Neural cell (in vitro differentiated cells): ENCODE measurements around the gene SLC24A1. TPM values are rescaled to one million over a fixed set of nuclear protein-coding genes. Genes with fewer than 3 reads are reported as not detected.

Source experiments
- H2AFZ ChIP-seq: fragments of 200-600, 300-800 bp; sonication (generic), shearing (Covaris generic); 2 replicates; pipeline ENCODE4 v1.6.0; 2014; ENCODE audit warnings: low read depth, mild to moderate bottlenecking, antibody characterized with exemption, low read length, moderate library complexity
- H3F3A ChIP-seq: fragments of 200-600 bp; shearing (Covaris generic); 2 replicates; pipeline ENCODE4 v1.6.1; 2016; ENCODE audit warnings: mild to moderate bottlenecking, moderate library complexity, mixed read lengths, antibody characterized with exemption, low read length; ENCODE audit not compliant: insufficient read depth, poor library complexity, severe bottlenecking
- H3K27ac ChIP-seq: fragments of 200-600, 300-800 bp; sonication (generic), shearing (Covaris generic); 2 replicates; pipeline ENCODE4 v1.5.1; 2014; ENCODE audit warnings: mild to moderate bottlenecking, low read length, moderate library complexity
- H3K27me3 ChIP-seq: fragments of 300-800, 200-600 bp; sonication (generic), shearing (Covaris generic); 2 replicates; pipeline ENCODE4 v1.6.0; 2014; ENCODE audit warnings: mild to moderate bottlenecking, low read depth, low read length, moderate library complexity; ENCODE audit not compliant: insufficient read depth
- H3K36me3 ChIP-seq: fragments of 300-800, 200-600 bp; sonication (generic), shearing (Covaris generic); 2 replicates; pipeline ENCODE4 v1.5.1; 2014; ENCODE audit warnings: mild to moderate bottlenecking, antibody characterized with exemption, low read length, moderate library complexity; ENCODE audit not compliant: insufficient read depth
- H3K4me2 ChIP-seq: fragments of 300-800, 200-600 bp; sonication (generic), shearing (Covaris generic); 2 replicates; pipeline ENCODE4 v1.6.0; 2014; ENCODE audit warnings: mild to moderate bottlenecking, low read length
- H3K4me3 ChIP-seq: fragments of 300-800, 200-600 bp; sonication (generic), shearing (Covaris generic); 2 replicates; pipeline ENCODE4 v1.5.1; 2014; ENCODE audit warnings: mild to moderate bottlenecking, low read length, moderate library complexity
- H3K79me2 ChIP-seq: fragments of 200-600 bp; shearing (Covaris generic); replicated peaks from 2 replicates; pipeline ENCODE4 v1.6.0; 2014; ENCODE audit warnings: mild to moderate bottlenecking, low read length, moderate library complexity; ENCODE audit not compliant: insufficient read depth
- H3K9ac ChIP-seq: fragments of 300-800, 200-600 bp; sonication (generic), shearing (Covaris generic); 2 replicates; pipeline ENCODE4 v1.6.1; 2016; ENCODE audit warnings: mild to moderate bottlenecking, low read length, mixed read lengths
- H3K9me2 ChIP-seq: fragments of 200-600 bp; shearing (Covaris generic); 2 replicates; pipeline ENCODE4 v1.6.1; 2016; ENCODE audit warnings: mild to moderate bottlenecking, low read length, mixed read lengths; ENCODE audit not compliant: insufficient read depth
- H3K9me3 ChIP-seq: fragments of 200-600, 300-800 bp; sonication (generic), shearing (Covaris generic); 2 replicates; pipeline ENCODE4 v1.6.1; 2016; ENCODE audit warnings: mild to moderate bottlenecking, mixed run types, low read length, moderate library complexity, mixed read lengths
- H4K20me1 ChIP-seq: fragments of 200-600 bp; shearing (Covaris generic); 2 replicates; pipeline ENCODE4 v1.6.1; 2016; ENCODE audit warnings: mild to moderate bottlenecking, mixed run types; ENCODE audit not compliant: insufficient read depth
- EP300 ChIP-seq: fragments of 450-650 bp; conservative IDR thresholded peaks from 2 replicates; pipeline ENCODE4 v1.6.1; 2014; ENCODE audit warnings: antibody characterized with exemption, mild to moderate bottlenecking, moderate library complexity; ENCODE audit not compliant: poor library complexity, severe bottlenecking
- EZH2 ChIP-seq: fragments of 200-600, 300-800 bp; shearing (Covaris generic), sonication (generic); IDR thresholded peaks from 2 replicates; pipeline ENCODE4 v1.6.1; 2014; ENCODE audit warnings: antibody characterized with exemption, low read length, borderline replicate concordance, mild to moderate bottlenecking; ENCODE audit not compliant: insufficient read depth, poor library complexity, severe bottlenecking
- MXI1 ChIP-seq: fragments of 450-650 bp; conservative IDR thresholded peaks from 2 replicates; pipeline ENCODE4 v1.6.1; 2014; ENCODE audit warnings: antibody characterized with exemption, mild to moderate bottlenecking; ENCODE audit not compliant: poor library complexity, severe bottlenecking
- POLR2AphosphoS5 ChIP-seq: IDR thresholded peaks from 2 replicates; pipeline ENCODE4 v1.6.1; 2012
- RAD21 ChIP-seq: fragments of 450-650 bp; conservative IDR thresholded peaks from 2 replicates; pipeline ENCODE4 v1.6.1; 2014; ENCODE audit warnings: antibody characterized with exemption, mild to moderate bottlenecking, moderate library complexity
- SMC3 ChIP-seq: fragments of 450-650 bp; conservative IDR thresholded peaks from 2 replicates; pipeline ENCODE4 v1.6.1; 2014; ENCODE audit warnings: antibody characterized with exemption, mild to moderate bottlenecking, moderate library complexity; ENCODE audit not compliant: poor library complexity
- TAF1 ChIP-seq: IDR thresholded peaks from 2 replicates; pipeline ENCODE4 v1.6.1; 2012; ENCODE audit warnings: low read depth
- polyA plus RNA-seq: library from polyadenylated mRNA; depleted of rRNA; stranded (reverse); fragments of >200 nt; gene quantifications from 2 replicates; pipeline ENCODE4 v1.2.3, GENCODE V29; 2014
- TF ChIP-seq, protein P1 (sequence below): IDR thresholded peaks from 2 replicates; pipeline ENCODE4 v1.6.1; 2012; ENCODE audit warnings: borderline replicate concordance
- TF ChIP-seq, protein P2 (sequence below): fragments of 450-650 bp; IDR thresholded peaks from 2 replicates; pipeline ENCODE4 v1.5.1; 2014; ENCODE audit warnings: antibody characterized with exemption, mild to moderate bottlenecking, moderate library complexity; ENCODE audit not compliant: poor library complexity, severe bottlenecking

Gene SLC24A1
- polyA plus RNA-seq, 1 donor from 2014 or later = 0.72 TPM

DNA sequence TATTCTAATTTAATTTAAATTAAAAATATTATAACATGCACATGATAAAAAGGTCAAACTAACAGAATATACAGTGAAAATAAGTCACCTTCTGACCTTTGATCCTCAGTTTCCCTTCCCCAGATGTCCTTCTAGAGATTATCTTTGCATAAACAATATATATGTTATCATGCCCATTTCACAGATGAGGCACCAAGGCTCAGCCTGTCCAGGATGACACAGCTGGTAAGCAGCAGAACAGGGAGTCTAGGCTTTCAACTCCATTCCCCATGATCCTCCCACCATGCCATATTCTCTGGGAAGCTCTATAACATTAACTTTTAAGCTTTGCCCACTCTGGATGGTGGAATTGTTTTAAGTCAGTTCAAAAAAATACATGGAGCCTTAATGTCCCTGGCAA is 1.4 kb downstream of the SLC24A1 start:
- no peak overlapping the region for H2AFZ ChIP-seq
- H3K4me3 ChIP-seq = no peak overlapping the region
- no peaks in the 10 kb centered on the region for H4K20me1 ChIP-seq
- H3K9me2 ChIP-seq = no peaks in the 10 kb centered on the region
- no peaks in the 10 kb centered on the region for H3K79me2 ChIP-seq
- no peak overlapping the region for H3K9ac ChIP-seq
- no peak overlapping the region for H3K27ac ChIP-seq
- no peaks in the 10 kb centered on the region for H3K9me3 ChIP-seq
- no peaks in the 10 kb centered on the region for H3F3A ChIP-seq
- no peaks in the 10 kb centered on the region for H3K36me3 ChIP-seq
- no peaks in the 10 kb centered on the region for H3K27me3 ChIP-seq
- no peak for TF ChIP-seq TAF1
- TF ChIP-seq, protein P1, sequence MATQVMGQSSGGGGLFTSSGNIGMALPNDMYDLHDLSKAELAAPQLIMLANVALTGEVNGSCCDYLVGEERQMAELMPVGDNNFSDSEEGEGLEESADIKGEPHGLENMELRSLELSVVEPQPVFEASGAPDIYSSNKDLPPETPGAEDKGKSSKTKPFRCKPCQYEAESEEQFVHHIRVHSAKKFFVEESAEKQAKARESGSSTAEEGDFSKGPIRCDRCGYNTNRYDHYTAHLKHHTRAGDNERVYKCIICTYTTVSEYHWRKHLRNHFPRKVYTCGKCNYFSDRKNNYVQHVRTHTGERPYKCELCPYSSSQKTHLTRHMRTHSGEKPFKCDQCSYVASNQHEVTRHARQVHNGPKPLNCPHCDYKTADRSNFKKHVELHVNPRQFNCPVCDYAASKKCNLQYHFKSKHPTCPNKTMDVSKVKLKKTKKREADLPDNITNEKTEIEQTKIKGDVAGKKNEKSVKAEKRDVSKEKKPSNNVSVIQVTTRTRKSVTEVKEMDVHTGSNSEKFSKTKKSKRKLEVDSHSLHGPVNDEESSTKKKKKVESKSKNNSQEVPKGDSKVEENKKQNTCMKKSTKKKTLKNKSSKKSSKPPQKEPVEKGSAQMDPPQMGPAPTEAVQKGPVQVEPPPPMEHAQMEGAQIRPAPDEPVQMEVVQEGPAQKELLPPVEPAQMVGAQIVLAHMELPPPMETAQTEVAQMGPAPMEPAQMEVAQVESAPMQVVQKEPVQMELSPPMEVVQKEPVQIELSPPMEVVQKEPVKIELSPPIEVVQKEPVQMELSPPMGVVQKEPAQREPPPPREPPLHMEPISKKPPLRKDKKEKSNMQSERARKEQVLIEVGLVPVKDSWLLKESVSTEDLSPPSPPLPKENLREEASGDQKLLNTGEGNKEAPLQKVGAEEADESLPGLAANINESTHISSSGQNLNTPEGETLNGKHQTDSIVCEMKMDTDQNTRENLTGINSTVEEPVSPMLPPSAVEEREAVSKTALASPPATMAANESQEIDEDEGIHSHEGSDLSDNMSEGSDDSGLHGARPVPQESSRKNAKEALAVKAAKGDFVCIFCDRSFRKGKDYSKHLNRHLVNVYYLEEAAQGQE = no peak
- TF ChIP-seq, protein P2, sequence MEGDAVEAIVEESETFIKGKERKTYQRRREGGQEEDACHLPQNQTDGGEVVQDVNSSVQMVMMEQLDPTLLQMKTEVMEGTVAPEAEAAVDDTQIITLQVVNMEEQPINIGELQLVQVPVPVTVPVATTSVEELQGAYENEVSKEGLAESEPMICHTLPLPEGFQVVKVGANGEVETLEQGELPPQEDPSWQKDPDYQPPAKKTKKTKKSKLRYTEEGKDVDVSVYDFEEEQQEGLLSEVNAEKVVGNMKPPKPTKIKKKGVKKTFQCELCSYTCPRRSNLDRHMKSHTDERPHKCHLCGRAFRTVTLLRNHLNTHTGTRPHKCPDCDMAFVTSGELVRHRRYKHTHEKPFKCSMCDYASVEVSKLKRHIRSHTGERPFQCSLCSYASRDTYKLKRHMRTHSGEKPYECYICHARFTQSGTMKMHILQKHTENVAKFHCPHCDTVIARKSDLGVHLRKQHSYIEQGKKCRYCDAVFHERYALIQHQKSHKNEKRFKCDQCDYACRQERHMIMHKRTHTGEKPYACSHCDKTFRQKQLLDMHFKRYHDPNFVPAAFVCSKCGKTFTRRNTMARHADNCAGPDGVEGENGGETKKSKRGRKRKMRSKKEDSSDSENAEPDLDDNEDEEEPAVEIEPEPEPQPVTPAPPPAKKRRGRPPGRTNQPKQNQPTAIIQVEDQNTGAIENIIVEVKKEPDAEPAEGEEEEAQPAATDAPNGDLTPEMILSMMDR = no peak
- TF ChIP-seq EZH2 = no peak
- no peak for TF ChIP-seq MXI1
- no peak for TF ChIP-seq EP300
- TF ChIP-seq SMC3 = no peak
- TF ChIP-seq POLR2AphosphoS5 = no peak
- no peak for TF ChIP-seq RAD21
- H3K4me2 ChIP-seq = no peak overlapping the region

DNA sequence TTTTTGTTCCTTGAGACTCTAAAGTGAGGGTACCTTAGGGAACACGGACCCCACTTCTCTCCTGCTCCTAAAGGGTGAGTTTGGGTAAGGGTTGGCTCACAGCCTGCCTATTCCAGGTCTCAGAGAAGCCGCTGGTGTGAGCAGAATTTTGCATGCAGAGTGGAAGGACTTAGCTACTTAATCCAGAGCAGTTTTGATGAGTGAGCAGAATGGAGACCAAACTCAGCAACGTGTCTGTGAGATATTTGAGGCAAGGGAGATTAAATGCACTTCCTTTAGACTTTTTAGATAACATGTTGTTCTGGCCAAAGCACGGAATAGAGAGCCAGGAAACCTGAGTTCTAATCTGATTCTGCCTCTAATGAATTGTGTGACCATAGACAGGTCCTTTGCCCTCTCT is 5.1 kb downstream of the SLC24A1 start:
- H3K9ac ChIP-seq = no peak overlapping the region
- H3K4me2 ChIP-seq = no peak overlapping the region
- no peak overlapping the region for H2AFZ ChIP-seq
- H3K4me3 ChIP-seq = no peak overlapping the region
- no peaks in the 10 kb centered on the region for H3F3A ChIP-seq
- H4K20me1 ChIP-seq = no peaks in the 10 kb centered on the region
- H3K27me3 ChIP-seq = no peaks in the 10 kb centered on the region
- TF ChIP-seq MXI1 (no peak), EP300 (no peak), RAD21 (no peak)
- no peaks in the 10 kb centered on the region for H3K36me3 ChIP-seq
- H3K79me2 ChIP-seq = no peaks in the 10 kb centered on the region
- H3K9me2 ChIP-seq = no peaks in the 10 kb centered on the region
- no peak overlapping the region for H3K27ac ChIP-seq
- H3K9me3 ChIP-seq = no peaks in the 10 kb centered on the region

DNA sequence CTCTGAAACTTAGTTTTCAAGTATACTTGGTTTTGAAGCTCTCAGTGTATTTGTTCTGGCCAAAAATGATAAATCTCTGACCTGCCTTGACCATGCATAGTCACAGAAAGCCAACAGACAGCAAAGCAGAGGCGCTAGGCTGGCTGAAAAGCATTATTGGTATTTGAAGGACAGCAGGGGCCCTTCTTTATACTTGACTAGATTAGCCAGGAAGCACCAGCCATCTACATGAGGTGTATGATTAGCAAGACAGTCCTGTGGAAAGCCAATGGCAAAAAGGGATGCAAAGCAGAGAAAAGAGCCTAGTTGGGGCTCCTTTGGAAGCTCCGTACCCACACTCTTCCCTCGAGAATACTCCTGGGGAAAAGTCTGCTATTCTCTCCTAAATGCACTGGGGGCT is 7.8 kb downstream of the SLC24A1 start:
- Histone ChIP-seq H4K20me1 (no peaks in the 10 kb centered on the region), H3F3A (no peaks in the 10 kb centered on the region), H3K9me3 (no peaks in the 10 kb centered on the region), H3K27ac (no peak overlapping the region), H2AFZ (no peak overlapping the region), H3K4me3 (no peak overlapping the region), H3K4me2 (no peak overlapping the region), H3K27me3 (no peaks in the 10 kb centered on the region), H3K9ac (no peak overlapping the region), H3K36me3 (no peaks in the 10 kb centered on the region), H3K9me2 (no peaks in the 10 kb centered on the region), H3K79me2 (no peaks in the 10 kb centered on the region)
- no peak for TF ChIP-seq MXI1
